HG02943 (cell line): ENCODE results near the gene SUPT3H.

Source experiments
- ATAC-seq: cut with Tn5 transposase; IDR thresholded peaks from one replicate; pipeline ENCODE4 v1.9.1; 2021; ENCODE audit warnings: mild to moderate bottlenecking, low read depth, moderate library complexity; ENCODE audit not compliant: unreplicated experiment

Gene SUPT3H

DNA sequence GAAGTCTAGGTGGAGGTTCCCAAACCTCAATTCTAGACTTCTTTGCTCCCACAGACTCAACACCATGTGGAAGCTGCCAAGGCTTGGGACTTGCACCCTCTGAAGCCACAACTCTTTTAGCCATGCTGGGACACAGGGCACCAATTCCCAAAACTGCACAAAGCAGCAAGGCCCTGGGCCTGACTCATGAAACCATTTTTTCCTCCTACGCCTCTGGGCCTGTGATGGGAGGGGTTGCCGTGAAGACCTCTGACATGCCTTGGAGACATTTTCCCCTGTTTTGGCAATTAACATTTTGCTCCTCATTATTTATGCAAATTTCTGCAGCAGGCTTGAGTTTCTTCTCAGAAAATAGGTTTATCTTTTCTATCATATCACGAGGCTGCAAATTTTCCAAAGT lies 405.0 kb downstream of the SUPT3H start:
- no peak for ATAC-seq

- no peak for ATAC-seq
Measured at GRCh38 chr6:44969446-44970185, 408.1 kb downstream of the SUPT3H start.

DNA sequence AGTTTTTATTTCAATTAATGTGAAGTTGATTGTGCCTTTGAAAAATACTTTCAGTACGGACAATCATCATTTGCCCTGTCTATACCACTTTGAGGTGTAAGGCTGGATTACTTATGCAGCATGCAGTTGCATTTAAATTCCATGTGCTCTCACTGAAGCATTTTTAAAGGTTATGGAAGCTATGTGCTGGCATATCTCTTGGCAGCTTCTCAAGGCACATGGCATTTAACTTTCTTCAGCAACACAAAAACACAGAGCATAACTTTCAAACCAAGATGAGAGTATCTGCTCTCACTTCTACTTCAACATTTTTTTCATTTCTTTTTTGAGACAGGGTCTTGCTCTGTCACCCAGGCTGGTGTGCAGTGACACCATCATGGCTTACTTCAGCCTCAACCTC lies 410.3 kb downstream of the SUPT3H start:
- ATAC-seq: no peak

DNA sequence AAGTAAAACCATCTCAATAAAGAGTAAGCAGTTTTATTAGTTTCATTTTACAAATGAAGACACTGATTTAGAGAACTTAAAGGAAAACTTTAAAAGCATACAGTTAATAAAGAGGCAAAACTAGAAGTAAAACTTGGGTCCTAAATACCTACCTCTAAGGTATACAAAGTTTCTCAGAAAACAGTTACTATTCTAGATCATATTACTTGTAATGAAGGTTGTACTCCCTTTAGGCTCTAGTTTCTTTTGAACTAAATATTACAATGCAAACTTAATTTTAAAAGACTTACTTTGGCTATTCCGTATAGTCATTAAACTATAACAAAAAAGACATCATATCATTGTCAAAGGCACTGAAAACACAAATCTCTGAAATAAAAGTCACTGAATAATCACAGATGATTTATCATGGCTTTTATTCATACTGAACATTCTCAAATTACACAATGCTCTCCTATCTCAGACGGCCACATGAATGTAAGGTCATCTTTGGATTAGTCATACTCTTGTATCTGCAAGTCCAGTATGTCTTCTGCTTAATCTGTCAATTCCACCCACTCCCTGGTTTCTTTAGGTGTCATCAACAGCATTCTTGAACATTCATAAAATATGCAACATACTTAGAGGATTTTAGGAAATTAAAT lies 411.2 kb downstream of the SUPT3H start:
- ATAC-seq: no peak

DNA sequence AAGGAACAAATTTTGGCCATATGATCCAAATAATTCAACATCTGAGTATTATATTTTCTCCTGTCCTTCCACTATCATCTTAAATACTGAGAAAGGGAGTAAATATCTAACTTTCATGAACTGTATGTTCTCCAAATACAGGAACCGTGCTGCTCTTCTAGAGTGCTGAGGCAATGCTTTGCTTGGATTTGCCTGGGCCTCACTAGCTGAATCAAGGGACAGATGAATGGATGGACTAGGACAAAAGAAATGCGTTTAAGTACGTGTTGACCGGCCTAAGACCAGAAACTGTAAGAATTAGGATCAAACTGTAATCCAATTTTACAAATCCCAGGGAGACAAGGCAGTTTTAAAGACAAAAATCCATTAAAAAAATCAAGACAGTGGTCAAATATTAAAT lies 412.0 kb downstream of the SUPT3H start:
- ATAC-seq: no peak

DNA sequence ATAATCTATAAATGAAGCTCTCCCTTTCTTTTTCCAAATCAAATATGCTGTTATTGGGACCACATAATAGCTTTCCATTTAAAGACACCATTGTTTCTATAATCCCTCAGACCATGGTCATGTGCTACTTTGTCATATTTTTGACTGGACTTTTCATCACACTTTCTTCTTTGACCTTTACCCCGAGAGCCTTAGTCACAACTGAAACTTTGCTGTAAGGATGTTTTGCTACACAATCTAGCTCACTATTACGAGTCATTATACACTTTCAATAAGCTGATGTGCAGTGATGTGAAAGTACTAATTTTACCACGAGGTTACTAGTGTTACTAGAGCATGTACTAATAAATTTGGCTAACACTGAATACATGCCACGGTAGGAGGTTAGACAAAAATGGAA lies 416.8 kb downstream of the SUPT3H start:
- ATAC-seq: no peak

DNA sequence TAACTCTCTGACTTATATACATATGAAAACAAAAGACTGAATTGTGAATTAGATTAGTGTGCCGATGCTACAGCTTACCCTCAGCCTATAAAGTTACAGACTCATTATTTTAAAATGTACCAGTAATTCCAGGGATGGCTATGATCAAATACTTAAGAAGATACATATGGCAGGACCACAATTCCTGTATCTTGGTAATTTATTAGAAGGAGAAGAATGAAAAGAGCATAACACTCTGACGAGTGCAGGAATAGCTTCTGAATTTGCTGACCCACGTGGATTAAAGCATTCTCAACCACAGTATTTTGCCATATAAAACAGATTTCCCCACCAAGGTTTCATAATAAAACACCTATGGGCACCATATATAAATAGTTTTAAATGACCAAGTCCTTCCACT lies 418.1 kb downstream of the SUPT3H start:
- ATAC-seq: no peak

DNA sequence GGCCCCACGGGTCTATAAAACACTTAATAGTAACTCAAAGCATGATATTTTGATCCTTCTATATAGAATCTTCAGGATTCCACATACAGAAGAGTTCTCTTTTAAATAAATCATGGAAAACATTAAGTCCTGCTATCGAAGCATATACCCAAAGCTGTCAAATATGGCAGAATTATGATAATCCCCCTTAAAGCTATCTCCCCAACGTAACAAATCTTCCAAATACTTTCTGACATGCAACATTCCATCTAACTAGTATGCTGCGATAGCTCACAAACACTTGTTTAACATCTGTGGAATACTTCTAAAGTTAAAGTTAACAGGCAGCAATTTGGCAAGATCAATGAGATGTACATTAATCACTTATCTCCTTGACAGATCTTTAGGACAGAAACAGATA lies 420.6 kb downstream of the SUPT3H start:
- ATAC-seq: no peak

DNA sequence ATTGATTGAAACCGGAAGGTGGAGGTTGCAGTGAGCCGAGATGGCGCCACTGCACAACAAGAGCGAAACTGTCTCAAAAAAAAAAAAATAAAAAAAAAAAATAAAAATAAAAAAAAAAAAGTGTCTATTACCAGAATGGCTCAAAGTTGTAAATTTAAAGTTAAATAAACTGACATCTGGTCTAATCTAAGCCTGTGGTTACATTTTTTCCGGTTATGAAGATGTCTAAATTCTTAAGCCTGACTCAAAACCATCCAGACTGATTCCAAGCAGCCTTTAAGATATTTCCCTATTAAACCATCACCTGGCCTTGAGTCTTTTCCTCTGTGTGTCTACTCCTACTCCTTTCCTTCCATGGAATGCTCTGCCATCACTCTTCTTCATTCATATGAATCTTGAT lies 421.3 kb downstream of the SUPT3H start:
- no peak for ATAC-seq

GRCh38 chr6:44955145-44955544 lies 422.6 kb downstream of the SUPT3H start:
- ATAC-seq: no peak

DNA sequence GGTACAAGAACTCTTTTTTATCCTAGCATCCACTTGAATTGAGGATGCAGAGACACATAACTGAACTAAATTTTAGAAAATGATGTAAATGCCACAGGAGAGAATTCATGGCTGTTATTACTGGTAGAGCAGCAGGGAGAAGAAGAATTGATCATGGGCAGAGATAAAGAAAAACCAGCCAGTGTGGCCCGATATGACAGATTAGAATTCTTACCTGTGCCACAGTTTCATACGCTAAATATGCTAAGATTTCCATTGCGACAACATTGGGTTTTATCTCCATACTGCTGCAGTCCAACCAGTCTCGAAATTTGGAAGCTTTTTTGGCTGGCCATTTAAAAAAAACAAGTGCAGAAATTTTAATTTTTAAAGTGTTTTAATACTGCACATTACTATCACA lies 423.5 kb downstream of the SUPT3H start:
- ATAC-seq: no peak

- ATAC-seq: no peak
Measured at GRCh38 chr6:44951253-44951747, 426.4 kb downstream of the SUPT3H start.

GRCh38 chr6:44949596-44950201 lies 428.0 kb downstream of the SUPT3H start:
- ATAC-seq: no peak

GRCh38 chr6:44943541-44943940 lies 434.2 kb downstream of the SUPT3H start:
- no peak for ATAC-seq

DNA sequence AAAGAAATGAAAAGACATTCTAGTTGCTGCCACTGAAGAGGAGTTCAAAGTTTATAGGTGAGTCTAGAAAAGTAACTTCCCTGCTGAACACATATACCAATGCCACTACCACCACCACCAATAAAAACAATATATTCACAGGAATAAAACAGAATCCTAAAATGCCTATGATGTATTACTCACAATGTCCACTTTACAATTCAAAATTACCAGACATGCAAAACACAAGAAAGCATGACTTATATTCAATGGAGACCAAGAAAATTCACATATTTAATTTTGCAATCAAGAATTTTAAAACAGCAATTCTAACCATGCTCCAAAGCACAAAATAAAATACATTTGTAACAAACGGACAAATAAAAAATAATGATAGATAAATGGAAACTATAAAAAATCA lies 434.9 kb downstream of the SUPT3H start:
- ATAC-seq: no peak

DNA sequence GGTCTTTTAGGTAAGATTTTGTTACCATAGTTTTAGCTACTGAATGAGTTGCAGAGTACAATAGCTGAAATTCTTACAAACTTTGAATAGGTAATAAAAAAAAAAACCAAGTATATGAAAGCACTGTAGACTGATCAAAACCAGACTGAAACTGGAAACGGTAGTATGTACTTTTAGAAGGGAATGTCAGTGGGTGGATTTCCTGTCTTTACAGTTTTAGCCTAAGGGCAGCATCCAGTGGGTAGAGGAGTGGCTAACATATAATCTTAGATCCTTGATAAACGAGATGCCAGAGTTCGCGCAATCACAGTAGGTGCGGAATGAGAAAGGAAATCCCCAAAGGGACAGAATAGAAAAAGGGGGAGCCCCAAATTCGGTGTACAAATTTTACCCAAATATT lies 435.5 kb downstream of the SUPT3H start:
- ATAC-seq: no peak

DNA sequence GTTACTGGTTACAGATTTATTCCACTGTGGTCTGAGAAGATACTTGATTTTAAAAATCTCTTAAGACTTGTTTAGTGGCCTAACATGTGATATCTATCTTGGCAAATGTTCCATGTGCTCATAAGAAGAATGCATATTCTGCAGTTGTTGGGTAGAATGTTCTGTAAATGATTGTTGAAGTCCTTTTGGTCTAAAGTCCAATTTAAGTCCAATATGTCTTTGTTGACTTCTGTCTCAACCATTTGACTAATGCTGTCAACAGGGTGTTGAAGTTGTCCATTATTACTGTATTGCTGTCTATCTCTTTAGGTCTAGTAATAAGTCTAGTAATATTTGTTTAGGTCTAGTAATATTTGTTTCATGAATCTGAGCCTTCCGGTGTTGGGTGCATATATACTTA lies 437.4 kb downstream of the SUPT3H start:
- ATAC-seq: no peak

DNA sequence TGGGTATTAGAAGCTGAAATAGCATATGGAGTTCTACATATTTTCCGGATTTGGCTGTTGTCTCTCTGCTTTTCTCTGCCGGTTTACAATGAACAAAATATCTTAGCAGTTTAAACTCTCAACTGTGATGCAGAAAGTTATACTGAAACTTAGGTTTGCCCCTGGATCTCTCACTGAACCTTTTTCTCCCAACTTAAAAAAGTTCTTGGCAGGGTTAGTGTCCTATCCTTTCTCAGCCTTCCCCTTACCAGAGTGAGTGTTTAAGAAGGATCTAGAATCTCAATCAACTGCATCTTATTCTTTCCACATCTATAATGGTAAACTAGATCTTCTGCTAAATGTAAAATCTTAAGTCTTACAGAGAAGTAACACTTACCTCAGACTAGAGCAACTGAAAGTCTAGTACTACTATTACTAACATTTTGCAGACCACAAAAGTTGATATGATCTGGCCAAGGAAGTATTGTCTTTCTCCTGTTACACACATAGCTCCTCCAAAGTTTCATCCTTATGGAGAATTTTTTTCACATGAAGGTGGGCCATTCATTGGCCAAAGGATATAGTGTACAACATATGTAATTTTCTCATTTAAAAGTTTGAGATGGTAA lies 441.9 kb downstream of the SUPT3H start:
- ATAC-seq: no peak

DNA sequence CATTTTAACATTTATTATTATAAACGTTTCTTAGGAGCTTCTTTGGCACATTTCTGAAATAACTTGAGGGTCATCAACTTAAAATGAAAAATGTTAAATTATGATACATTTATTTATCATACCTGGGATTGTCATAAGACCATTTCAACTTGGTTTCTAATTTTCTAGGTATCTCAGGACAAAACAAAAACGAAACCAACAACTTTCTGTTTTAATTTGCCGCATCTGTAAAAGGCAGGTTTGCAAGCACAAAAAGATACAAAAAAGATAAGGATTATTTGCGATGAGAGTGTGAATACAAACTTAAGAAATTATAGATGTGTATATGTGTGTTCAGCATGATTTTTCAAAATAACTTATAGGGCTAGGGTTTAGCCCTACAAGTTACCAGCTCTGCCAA lies 444.6 kb downstream of the SUPT3H start:
- ATAC-seq: no peak

- no peak for ATAC-seq
Measured at GRCh38 chr6:44932651-44933091, 445.1 kb downstream of the SUPT3H start.

DNA sequence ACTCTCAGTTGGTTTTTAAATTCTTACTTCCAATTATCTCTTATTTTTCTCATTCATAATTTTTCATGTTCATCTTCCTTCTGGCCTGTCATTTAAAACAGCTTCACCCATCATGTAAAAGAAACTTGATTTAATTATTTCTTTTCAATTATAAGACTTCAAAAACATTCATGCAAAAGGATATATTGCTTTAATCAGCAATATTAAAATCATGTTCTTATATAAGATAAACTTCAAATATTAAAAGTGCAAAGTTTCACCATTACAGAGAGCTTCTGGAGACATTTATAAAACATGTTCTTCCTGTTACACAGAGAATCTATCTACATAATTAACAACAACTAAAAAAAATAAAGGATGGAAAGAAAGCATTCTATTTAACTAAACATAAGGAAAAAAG lies 446.3 kb downstream of the SUPT3H start:
- no peak for ATAC-seq
